DND-41 (cell line): Measurements from ENCODE around the gene ATG12.

Source experiments
- ATAC-seq: fragments of 200-7000 bp; cut with Tn5 transposase; 3 replicates; pipeline ENCODE4 v1.9.1; 2021; ENCODE audit warnings: low read depth; ENCODE audit not compliant: insufficient read depth
- DNase-seq: peaks from one replicate; pipeline ENCODE4 v3.0.0-alpha.2; 2020
- H2AFZ ChIP-seq: 2 replicates; pipeline ENCODE4 v1.6.0; 2012; ENCODE audit warnings: low read depth, low read length
- H3K27ac ChIP-seq: 2 replicates; pipeline ENCODE4 v1.5.1; 2012; ENCODE audit warnings: low read length, inconsistent platforms
- H3K27me3 ChIP-seq: fragments of 200-600 bp; sonication (generic); 2 replicates; pipeline ENCODE4 v1.6.0; 2012; ENCODE audit warnings: low read length, mild to moderate bottlenecking, inconsistent platforms; ENCODE audit not compliant: insufficient read depth, poor library complexity
- H3K36me3 ChIP-seq: 2 replicates; pipeline ENCODE4 v1.5.1; 2012; ENCODE audit warnings: low read length, inconsistent platforms; ENCODE audit not compliant: insufficient read depth
- H3K4me1 ChIP-seq: 2 replicates; pipeline ENCODE4 v1.5.1; 2012; ENCODE audit warnings: mild to moderate bottlenecking, low read length; ENCODE audit not compliant: insufficient read depth
- H3K4me2 ChIP-seq: 2 replicates; pipeline ENCODE4 v1.6.0; 2012; ENCODE audit warnings: mild to moderate bottlenecking, moderate library complexity, low read length, inconsistent platforms; ENCODE audit not compliant: insufficient read depth
- H3K4me3 ChIP-seq, 2 experiments: fragments of 200-600 bp in 1 of 2; shearing (Covaris generic) in 1 of 2; 2 replicates each; pipeline ENCODE4 v1.5.1; 2012 to 2016; ENCODE audit warnings: inconsistent platforms in 2 of 2, low read length in 2 of 2, mild to moderate bottlenecking in 2 of 2, low read depth in 1 of 2, moderate library complexity in 1 of 2
- H3K79me2 ChIP-seq: 2 replicates; pipeline ENCODE4 v1.6.0; 2012; ENCODE audit warnings: low read length, inconsistent platforms; ENCODE audit not compliant: insufficient read depth
- H3K9ac ChIP-seq: 2 replicates; pipeline ENCODE4 v1.6.0; 2012; ENCODE audit warnings: low read depth, mild to moderate bottlenecking, inconsistent platforms, low read length, moderate library complexity
- H3K9me3 ChIP-seq: 2 replicates; pipeline ENCODE4 v1.5.1; 2012; ENCODE audit warnings: low read length, moderate library complexity, mild to moderate bottlenecking, inconsistent platforms; ENCODE audit not compliant: insufficient read depth, severe bottlenecking
- H4K20me1 ChIP-seq: 2 replicates; pipeline ENCODE4 v1.6.0; 2012; ENCODE audit warnings: low read length; ENCODE audit not compliant: insufficient read depth
- CTCF ChIP-seq: IDR thresholded peaks from 2 replicates; pipeline ENCODE4 v1.5.1; 2012; ENCODE audit warnings: borderline replicate concordance, low read length, moderate library complexity, mild to moderate bottlenecking; ENCODE audit not compliant: poor library complexity, severe bottlenecking; ENCODE audit errors: extremely low read depth
- EZH2 ChIP-seq: IDR thresholded peaks from 3 replicates; pipeline ENCODE4 v1.6.1; 2012; ENCODE audit warnings: borderline replicate concordance, low read depth, mild to moderate bottlenecking, moderate library complexity, low read length, inconsistent platforms; ENCODE audit not compliant: severe bottlenecking

Gene ATG12

GRCh38 chr5:115796656-115797055 is 44.7 kb downstream of the ATG12 start:
- H3K4me1 ChIP-seq, result no peaks in the 10 kb centered on the region
- H4K20me1 ChIP-seq, result no peaks in the 10 kb centered on the region
- no peak overlapping the region for H3K27ac ChIP-seq
- no peak overlapping the region for H3K9ac ChIP-seq
- H3K4me2 ChIP-seq, result no peak overlapping the region
- DNase-seq (no peak), ATAC-seq (no peak)
- TF ChIP-seq EZH2 (no peak), CTCF (no peak)
- no peaks in the 10 kb centered on the region for H3K9me3 ChIP-seq
- H3K36me3 ChIP-seq, result no peaks in the 10 kb centered on the region
- no peak overlapping the region for H3K4me3 ChIP-seq
- no peak overlapping the region for H2AFZ ChIP-seq
- H3K27me3 ChIP-seq, result peaks cover 6% of the 10 kb centered on the region
- no peaks in the 10 kb centered on the region for H3K79me2 ChIP-seq

- Histone ChIP-seq H3K9ac (no peak overlapping the region), H3K27ac (no peak overlapping the region), H3K27me3 (peaks cover 6% of the 10 kb centered on the region), H3K4me1 (no peaks in the 10 kb centered on the region), H3K4me3 (no peak overlapping the region), H4K20me1 (no peaks in the 10 kb centered on the region), H3K9me3 (no peaks in the 10 kb centered on the region), H3K79me2 (no peaks in the 10 kb centered on the region), H3K4me2 (no peak overlapping the region), H3K36me3 (no peaks in the 10 kb centered on the region), H2AFZ (no peak overlapping the region)
- no peak for TF ChIP-seq EZH2
- no peak for TF ChIP-seq CTCF
- no peak for ATAC-seq
- DNase-seq, result no peak
These were observed 45.7 kb downstream of the ATG12 start for GRCh38 chr5:115795700-115796099.

DNA sequence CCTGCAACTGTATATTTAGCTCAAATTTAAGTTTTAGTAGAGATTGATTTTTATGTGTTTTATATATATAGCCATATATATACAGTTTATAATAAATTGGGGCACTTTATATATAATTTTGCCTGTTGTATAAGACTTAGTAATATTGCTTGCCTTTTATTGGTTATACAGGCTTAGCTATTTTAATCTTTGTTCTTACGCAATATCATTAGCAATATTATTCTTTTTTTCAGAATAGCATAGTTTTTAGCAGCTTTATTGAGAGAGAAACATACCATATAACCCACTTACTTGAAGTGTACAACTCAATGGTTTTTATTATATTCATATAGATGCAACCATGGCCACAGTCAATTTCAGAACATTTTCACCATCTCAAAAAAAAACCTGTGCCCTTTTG is 52.9 kb downstream of the ATG12 start:
- H3K9me3 ChIP-seq, result no peaks in the 10 kb centered on the region
- ATAC-seq, result no peak
- H3K4me2 ChIP-seq, result no peak overlapping the region
- H3K27me3 ChIP-seq, result peaks cover 6% of the 10 kb centered on the region
- TF ChIP-seq CTCF (no peak), EZH2 (no peak)
- no peak overlapping the region for H3K9ac ChIP-seq
- H3K27ac ChIP-seq, result no peak overlapping the region
- no peaks in the 10 kb centered on the region for H3K79me2 ChIP-seq
- DNase-seq, result no peak
- no peaks in the 10 kb centered on the region for H4K20me1 ChIP-seq
- H2AFZ ChIP-seq, result no peak overlapping the region
- no peak overlapping the region for H3K4me3 ChIP-seq
- no peaks in the 10 kb centered on the region for H3K36me3 ChIP-seq
- H3K4me1 ChIP-seq, result no peaks in the 10 kb centered on the region

- H3K27ac ChIP-seq, result no peak overlapping the region
- DNase-seq (no peak), ATAC-seq (no peak)
- H3K36me3 ChIP-seq, result no peaks in the 10 kb centered on the region
- no peaks in the 10 kb centered on the region for H3K9me3 ChIP-seq
- H3K9ac ChIP-seq, result no peak overlapping the region
- TF ChIP-seq CTCF (no peak), EZH2 (no peak)
- no peaks in the 10 kb centered on the region for H3K79me2 ChIP-seq
- H3K4me3 ChIP-seq, result no peak overlapping the region
- no peak overlapping the region for H3K4me2 ChIP-seq
- H3K27me3 ChIP-seq, result no peaks in the 10 kb centered on the region
- H4K20me1 ChIP-seq, result no peaks in the 10 kb centered on the region
- H3K4me1 ChIP-seq, result no peaks in the 10 kb centered on the region
- H2AFZ ChIP-seq, result no peak overlapping the region
These were observed 53.9 kb downstream of the ATG12 start for GRCh38 chr5:115787426-115787825.
